Measurements from ENCODE around the gene DCTN1.

- no peak for TF ChIP-seq CTCF (IDR thresholded peaks at IDR 0.05; ENCODE audit: low read depth, low read length)
- TF ChIP-seq POLR2A (IDR thresholded peaks at IDR 0.05; ENCODE audit: extremely low read depth, insufficient read length), result no peak
- TF ChIP-seq MAX (IDR thresholded peaks at IDR 0.05; ENCODE audit: low read depth, low read length), result no peak
Observed at GRCh38 chr2:74414881-74415761, 35.0 kb upstream of the DCTN1 start.
